ENCODE measurements around the gene OLIG1.

GRCh38 chr21:33055991-33056390, 13.9 kb upstream of the OLIG1 start:
- TF ChIP-seq CTCF (conservative IDR thresholded peaks at IDR 0.05) (no peak), ZFX (IDR thresholded peaks at IDR 0.05) (no peak)

All from C4-2B (cell line).